Measurements from ENCODE around the gene IMMT.

DNA sequence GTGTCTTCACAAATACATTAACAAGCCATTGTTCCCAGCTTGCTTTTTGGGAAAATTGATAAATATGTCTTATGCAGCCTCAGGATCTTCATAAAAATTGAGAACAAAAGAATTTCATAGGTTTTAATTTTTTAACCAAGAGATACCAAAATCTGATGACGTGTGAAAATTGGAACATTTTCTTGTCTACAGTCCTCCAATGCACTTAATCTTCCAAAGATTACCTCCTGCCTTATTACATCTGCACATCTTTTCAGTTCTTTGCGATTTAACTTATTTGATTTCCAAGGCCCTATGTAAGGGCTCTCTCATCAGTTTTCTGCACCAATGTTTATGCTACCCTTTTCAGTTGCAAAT lies 7.1 kb upstream of the IMMT start:
- TF ChIP-seq EZH2 (IDR thresholded peaks at IDR 0.05; ENCODE audit: low read length), result no peak
- TF ChIP-seq CTCF (optimal IDR thresholded peaks at IDR 0.05 in 1 of 3, IDR thresholded peaks at IDR 0.05 in 1 of 3, conservative IDR thresholded peaks at IDR 0.05 in 1 of 3; ENCODE audit: extremely low read depth in 1 of 3, insufficient read depth in 2 of 3, low read length in 3 of 3), result no peak
